ENCODE data around the gene HNRNPK.
"Not testable (repeated sequence)": the region's sequence is repeated elsewhere in the genome, so short reads cannot be mapped to it uniquely, and the experiment has no call there.

Gene HNRNPK

DNA sequence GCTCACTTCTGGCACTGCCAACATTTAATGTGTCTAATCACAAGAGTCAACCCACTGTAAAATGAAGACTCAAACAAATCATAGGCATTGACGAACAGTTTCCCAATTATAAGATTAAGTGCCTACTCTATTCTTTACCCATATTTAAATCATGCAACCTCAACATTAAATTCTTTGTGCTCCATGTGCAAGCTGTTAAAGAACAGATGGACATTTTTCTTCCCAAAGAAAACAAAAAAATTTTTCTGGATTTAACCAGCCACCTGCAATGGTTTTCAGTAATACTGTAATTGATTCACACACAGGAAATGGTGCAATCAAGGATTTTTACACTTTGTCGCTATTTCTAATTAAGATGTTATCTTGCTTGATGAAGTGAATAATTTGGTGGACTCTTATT, 3.6 kb downstream of the HNRNPK start:
- no peak for DNase-seq

DNA sequence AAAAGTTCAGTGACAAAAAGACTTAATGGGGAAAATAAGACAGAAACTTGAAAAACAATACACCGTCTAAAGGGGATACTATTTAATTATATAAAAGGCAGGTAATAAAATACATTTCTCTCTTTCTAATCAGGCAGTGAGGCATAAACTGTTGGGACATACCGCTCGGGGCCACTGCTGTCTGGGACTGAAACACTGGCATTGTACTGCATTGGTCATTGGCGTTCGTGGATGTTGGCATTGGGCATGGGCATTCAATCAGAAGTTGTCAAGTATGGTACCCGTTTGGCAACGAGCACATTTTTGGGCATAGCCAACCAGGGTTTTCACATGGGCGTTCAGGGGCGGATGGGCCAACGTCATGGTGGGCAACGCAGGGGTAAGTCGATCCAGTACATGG, 4.7 kb downstream of the HNRNPK start:
- DNase-seq: no peak

DNA sequence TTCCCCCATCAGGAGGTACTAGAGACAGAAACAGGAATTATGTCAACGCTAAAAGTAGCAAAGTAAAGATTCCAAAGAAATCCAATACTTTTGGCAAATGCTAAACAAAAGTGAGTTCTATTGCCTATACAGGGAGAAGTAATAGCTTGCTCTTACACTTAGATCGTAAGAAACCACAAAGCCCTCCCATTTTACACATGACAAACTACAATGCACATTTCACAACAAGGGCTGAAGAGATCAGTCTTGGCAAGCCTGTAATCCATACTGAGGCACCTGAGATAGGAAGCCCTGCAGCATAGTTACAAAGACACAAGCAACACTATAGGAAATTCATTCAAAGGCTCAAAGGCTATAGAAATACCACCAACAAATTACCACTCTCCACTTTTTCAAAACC, 7.7 kb downstream of the HNRNPK start:
- DNase-seq: no peak

DNA sequence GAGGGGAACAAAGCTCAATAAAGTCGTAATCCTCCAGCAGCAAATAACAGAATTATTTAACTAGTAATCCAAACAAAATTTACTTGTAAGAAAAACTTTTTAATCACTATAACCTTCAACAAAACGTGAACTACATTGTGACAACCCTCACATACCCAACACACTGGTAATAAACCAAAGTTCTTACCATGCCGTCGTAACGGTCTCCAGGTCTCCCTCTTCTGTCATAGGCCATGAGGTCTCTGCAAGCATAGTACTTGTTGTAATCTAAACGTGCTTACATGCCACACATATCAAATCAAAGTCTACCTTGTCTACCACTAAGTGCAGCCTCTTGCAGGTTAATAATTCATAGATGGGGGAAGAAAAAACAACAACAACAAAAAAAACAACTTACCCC, 8.5 kb downstream of the HNRNPK start:
- no peak for DNase-seq

DNA sequence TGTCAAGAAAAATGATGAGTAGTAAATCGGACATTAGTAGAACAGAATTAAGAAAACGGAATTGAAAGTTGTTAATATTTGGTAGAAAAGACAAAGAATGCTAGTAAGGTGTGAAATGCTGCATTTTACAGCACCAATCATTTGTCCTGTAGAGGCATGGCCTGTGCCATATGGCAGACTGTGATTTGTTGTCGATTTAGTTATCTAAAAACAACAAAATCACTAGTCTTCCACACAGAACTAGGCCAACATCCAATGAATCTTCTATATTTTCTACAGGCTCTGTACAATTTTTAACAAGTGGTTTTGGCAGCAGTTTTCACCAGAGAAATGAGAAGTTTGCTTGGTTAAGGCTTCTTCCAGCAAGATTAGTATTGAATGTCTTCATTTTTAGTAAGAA, 10.4 kb downstream of the HNRNPK start:
- no peak for DNase-seq

DNA sequence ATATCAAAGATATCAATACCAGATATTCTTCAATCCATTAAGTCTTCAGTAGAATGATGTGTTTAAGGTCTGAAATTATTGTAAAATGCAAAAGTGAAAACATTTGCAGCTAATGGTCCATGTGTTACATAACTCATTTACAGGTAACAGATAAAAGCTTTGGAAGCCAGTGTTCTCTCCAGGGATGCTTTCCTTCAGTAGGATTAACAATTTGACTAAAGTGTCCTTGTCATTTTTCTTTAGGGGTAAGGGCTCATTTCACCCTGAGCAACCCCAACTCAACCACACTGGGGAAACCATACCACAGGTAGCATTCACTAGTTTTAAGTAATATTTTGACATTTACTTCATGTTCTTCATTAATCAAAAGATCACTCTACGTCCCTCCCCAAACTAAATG, 12.9 kb downstream of the HNRNPK start:
- no peak for DNase-seq

DNA sequence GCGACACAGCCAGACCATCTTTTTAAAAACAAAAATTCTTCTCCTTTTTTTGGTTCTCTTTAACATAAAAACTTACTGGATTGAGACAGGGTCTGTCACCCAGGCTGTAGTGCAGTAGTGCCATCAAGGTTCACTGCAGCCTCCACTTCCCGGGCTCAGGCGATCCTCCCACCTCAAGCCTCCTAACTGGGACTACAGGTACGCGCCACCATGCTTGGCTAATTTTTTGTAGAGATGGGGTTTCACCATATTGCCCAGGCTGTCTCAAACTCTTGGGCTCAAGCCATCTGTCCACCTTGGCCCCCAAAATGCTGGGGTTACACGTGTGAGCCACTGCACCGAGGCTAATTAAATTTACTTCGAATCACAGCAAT, 13.8 kb downstream of the HNRNPK start:
- DNase-seq: no peak

DNA sequence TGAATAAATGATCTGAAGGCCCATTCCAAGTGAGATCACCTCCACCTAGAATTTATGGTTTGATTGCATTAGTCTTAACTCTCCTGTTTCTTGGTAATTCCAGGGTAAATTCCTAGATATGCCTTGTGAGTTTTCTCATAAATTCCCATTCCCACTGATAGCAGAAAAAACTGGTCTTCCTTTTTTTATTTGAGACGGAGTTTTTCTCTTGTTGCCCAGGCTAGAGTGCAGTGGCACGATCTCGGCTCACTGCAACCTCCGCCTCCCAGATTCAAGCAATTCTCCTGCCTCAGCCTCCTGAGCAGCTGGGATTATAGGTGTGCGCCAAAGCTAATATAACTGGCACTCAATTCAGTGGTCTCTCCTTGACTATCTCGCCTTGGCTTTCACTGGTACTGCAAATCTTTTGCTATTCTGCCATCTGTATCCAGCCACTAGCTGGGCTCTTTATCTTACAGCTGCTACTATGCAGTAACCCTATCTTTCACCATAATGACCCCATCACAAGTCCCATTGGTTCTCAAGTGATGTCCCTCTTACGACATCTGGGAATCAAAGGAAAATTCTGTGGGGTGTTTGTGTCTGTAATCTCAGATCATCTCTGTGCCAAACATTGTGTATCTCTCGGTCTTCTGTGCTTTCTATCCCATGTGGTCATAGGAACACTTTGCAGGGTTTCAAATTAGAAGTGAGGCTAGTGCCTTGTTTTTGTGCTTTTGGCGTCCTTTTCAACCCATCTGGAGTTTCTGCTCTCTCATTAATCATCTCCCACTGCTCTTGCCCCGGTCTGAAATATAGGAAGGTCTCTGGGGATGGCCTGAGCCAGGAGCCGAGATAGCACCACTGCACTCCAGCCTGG, 14.4 kb downstream of the HNRNPK start:
- no peak for DNase-seq

DNA sequence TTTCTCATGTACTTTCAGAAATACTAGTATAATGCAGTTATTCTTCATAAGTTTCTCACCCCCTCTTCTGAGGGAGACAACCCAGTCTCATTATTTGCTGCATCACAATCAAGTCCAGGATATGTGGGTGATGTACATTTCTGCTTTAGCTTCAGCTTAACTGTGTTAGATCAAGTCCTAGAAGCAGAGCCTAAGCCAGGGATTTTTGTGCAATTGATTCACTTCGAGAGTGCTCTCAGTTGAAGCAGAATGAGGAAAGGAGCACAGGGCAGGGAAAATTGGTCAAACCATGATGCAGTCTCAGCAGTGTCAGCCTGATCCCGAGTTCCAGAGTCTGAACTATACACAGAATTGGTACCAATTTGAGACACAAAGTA, 15.1 kb downstream of the HNRNPK start:
- no peak for DNase-seq

DNA sequence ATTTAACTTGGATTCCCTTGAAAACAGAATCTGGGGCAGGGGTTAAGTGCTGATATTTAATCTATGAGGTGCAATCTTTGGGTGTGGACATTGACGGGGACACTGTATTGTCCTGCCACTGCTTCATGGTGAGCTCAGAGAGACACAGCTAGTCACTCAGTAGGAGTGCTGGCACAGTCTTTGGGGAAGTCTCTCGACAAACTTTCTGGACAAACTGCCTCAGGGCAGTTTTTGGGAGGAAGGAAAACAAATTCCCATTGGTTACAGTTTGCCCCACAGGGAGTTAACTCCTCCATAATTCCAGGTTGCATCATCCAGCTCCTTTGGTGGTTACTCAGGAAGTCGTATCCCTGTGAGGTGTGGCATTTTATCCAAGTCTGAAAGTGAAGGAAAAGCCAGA, 17.9 kb downstream of the HNRNPK start:
- DNase-seq: no peak

DNA sequence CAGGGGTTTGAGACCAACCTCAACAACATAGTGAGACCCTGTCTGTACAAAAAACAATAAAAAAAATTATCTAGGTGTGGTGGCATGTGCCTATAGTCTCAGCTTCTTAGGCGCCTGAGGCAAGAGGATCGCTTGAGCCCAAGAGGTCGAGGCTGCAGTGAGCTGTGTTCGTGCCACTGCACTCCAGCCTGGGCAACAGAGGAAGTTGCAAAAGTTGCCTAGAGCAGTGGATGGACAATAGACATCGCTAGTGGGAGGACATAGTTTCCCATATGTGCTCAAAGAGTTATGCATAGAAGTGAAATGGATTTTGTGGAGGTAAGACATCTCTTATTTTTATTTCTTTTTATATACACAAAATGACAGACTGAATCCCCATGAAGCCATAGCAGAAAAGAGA, 19.0 kb downstream of the HNRNPK start:
- DNase-seq: peak in 3 of 4 experiments; percentile 46 to 62 (median 48)

DNA sequence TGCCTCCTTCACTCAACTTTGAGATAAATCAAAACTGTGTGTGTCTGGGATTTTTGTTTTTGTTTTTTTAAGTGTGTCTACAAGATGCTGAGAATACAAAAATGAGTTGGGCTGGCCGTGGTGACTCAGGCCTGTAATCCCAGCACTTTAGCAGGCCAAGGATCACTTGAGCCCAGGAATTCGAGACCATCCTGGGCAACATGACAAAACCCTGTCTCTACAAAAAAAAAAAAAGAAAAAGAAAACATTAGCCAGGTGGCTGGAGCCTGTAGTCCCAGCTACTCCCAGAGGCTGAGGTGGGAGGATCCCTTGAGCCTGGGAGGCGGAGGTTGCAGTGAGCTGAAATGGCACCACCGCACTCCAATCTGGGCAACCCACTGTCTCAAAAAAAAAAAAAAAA, 21.0 kb downstream of the HNRNPK start:
- no peak for DNase-seq

DNA sequence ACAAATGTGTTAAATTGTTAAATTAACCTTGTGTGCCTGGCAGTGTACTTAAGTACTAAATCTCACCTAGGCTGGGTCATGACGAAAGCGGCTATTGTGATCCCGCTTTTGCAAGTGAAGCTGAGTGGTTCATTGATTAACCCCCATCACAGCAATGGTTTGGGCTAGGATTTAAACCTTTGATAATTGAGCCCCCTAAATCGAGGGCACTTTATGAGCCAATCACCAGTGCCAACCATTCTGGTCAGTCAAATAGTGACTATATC, 22.8 kb downstream of the HNRNPK start:
- DNase-seq: no peak

DNA sequence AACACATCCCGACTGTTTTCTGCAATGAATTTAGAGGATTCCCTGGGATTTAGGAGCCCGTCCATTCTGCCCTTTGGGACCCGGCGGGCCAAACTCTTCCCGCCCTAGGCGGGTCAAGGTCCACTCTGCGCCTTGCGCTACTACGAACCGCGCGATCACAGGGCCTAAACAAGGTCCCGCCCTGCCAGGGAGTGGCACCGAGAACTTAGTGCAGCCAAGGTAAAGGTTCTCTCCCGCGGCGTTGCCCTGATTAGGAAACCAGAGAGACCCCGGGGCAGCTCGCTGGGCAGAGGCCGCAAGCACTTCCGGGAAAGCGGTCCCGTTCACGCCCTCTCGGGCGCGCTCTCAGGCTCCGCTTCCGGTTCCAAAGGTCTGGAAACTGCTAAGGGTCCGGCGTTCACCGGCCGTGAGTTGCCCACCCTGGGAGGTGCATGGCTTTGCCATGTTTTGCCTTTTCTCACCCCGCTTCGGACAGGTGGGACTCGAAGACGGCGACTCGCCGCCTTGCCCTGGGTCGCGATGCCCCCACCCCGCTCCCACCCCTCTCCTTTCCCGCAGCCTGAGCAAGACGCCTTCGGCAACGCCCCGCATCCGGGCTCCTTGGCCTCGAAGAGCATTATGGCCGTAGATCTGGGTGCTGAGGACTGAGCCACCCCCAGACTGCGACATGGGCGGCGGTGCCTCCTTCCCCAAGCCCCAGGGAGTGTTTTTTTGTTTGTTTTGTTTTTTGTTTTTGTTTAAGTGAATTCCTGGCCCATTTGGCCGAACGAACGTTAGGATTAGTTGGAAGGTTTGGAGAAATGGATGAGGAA, 23.4 kb downstream of the HNRNPK start:
- DNase-seq: peak; percentile 79 to 89 (median 84)

DNA sequence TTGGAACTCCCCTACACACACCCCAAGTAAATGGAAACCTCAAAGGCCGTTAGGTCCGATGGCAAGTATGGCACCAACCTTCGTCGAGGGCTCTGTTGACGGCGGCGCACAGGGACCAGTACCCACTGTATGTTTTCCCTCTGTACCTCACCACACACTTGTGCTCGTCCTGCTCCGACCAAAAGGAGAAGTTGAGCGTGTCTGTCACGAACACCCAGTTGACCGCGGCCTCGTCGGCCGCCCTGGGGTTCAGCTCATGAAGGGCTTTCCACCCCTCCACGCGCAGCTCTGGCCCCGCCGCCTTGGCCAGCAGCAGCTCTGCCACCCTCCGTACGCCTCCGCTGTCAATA, 24.0 kb downstream of the HNRNPK start:
- DNase-seq: peak; percentile 82 to 88 (median 86)

DNA sequence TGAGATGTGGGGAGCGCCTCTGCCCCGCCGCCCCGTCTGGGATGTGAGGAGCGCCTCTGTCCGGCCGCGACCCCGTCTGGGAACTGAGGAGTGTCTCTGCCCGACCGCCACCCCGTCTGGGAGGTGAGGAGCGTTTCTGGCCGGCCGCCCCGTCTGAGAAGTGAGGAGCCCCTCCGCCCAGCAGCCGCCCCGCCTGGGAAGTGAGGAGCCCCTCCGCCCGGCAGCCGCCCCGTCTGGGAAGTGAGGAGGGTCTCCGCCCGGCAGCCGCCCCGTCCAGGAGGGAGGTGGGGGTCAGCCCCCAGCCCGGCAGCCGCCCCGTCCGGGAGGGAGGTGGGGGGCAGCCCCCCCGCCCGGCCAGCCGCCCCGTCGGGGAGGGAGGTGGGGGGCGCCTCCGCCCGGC, 31.9 kb downstream of the HNRNPK start:
- not testable (repeated sequence) for DNase-seq

DNA sequence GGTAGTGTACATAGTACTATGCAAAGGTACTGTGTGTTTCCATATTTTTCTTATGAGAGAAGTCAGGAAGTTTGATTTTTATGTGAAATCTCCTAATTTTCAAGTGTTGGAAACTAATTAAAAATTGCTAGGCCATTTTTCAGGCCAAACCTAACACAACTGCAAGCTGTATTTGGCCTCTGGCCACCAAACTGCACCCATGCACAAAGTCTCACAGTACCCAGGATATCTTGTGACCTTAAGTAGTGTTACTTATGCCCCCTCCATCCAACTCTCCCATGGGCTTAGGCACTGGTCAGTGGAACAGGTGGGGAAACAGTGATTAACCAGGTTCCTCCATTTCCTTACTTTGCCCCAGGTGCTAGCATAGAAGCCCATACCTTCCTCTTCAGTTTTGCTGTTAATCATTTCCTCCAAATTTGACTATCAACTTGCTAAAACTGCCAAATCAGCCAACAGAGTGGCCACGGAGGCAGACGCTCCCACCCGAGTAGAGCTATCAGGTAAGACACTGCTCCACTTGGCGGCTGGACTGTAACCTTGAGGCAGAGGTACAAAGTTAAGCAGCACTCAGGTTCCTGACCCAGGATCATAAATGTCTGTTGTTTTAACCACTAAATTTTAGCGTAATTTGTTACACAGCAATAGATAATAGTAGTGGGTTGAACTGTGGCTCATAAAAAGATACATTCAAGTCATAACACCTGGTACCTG, 39.3 kb downstream of the HNRNPK start:
- DNase-seq: no peak

DNA sequence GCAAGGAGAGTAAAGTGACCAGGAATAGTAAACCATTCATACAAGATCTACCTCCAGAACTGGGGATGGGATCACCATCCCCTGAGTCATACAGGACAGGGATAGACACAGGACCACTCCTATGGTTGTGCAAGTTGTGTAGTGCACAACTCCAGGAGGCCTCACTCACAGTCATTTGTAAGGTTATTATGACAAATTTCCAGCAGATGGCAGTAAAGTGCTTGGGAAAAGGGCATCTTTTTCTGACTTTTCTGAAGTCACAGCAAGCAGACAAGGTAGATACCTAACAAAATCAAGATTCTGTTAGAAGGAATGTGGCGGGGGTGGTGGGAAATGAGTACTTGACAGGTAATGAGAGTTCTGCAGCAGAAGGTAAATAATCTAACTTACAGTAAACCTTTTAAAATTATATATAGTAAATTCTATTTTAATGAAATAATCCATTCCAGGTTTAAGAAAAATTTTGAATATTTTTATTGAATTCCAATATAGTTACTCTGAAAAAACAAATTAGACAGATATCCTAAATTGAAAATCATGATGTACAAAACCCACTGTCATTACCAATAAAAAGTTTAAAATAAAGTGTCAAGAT, 42.1 kb downstream of the HNRNPK start:
- peak; percentile 67 to 88 (median 79) for DNase-seq

DNA sequence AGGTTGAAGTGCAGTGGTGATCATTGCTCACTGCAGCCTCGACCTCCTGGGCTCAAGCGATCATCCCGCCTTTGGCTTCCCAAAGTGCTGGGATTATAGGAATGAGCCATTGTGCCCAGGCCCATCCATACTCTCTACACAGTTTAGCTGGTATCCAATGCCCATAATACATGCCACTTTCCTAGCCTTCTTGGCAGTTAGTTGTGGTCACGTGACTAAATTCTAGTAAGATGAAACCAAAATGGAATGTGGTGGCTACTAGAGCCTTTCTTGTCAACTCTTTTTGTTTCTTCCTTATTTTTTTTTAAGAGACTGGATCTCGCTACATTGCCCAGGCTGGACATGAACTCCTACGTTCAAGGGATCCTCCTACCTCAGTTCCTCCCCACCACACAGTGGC, 43.5 kb downstream of the HNRNPK start:
- no peak for DNase-seq

DNA sequence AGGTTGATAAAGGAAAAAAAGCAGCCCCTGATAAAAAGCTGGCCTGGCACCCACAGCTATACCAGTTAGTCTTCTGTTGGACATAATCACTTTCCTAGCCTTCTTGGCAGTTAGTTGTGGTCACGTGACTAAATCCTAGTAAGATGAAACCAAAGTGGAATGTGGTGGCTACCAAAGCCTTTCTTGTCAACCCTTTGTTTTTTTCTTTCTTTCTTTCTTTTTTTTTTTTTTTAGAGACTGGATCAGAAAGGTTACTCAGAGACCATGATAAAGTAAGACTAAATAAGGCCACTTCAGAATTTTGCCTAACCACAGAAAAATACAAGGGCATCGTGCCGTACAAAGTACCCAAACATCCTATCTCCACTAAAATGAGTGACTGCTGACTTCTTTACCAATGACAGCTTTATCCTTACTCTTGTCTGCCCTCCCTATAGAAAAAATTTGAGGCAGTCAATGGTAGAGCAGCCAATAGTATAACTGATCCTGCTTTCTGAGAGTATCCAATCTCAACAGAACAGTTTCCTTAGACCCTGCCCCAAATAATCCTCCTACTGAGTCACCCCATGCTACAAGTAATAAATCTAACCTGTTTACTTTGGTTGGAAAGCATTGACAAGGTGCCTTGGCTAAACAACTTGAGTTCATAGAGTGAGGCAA, 44.6 kb downstream of the HNRNPK start:
- DNase-seq: no peak

DNA sequence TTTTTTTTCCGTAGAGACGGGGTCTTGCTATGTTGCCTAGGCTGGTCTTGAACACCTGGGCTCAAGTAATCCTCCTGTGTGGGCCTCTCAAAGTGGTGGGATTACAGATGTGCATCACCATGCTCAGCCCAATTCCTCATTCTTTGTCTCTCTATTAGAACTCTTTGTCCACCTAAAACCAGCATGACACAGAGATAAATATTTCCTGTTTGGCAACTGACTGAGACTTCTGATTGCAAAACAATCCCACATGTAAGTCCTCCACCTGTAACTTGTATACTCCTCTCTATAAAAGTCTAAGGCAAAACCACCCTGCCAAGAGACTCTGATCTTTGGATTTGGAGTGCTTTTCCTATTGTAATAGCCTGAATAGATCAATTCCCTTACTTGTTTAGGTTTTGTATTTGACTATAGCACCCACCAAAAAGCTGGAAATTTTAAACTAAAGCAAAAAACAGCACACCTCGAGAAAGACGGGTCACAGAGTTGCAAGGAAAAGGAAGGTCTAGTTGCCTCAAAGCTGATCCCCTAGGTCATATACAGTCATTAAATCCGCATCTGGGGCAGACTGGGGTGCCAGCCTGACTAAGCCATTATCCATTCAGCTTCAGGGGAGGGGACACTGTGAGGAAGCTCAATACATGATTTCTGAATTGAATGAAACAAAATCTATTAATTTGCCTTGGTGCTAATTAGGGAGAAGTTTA, 45.3 kb downstream of the HNRNPK start:
- no peak for DNase-seq

DNA sequence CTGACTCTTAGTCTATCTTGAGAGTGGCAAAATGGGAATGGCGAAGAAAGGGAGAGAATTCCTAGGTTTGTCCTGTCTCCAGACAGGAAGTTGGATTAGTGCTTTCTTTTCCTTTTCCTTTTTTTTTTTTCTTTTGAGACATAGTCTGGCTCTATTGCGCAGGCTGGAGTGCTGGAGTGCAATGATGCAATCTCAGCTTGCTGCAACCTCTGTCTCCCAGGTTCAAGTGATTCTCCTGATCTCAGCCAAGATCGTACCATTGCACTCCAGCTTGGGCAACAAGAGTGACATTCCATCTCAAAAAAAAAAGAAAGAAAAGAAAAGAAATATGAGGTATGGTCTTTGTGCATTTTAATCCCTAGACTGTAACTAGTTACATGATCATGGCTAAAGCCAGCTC, 46.2 kb downstream of the HNRNPK start:
- DNase-seq: peak in 3 of 4 experiments; percentile 39 to 60 (median 60)

All from suppressor macrophage (primary cell).